Upper lobe of left lung (tissue), 6 donors: Measurements from ENCODE around the gene REV3L. TPM values are rescaled to one million over a fixed set of nuclear protein-coding genes. Genes with fewer than 3 reads are reported as not detected.
"Not testable (repeated sequence)": the region's sequence is repeated elsewhere in the genome, so short reads cannot be mapped to it uniquely, and the experiment has no call there.

Experiments used
- ATAC-seq, 2 donors: fragments of 200-7000 bp; cut with Tn5 transposase; one replicate each; pipeline ENCODE4 v1.9.1; 2022; ENCODE audit warnings: mild to moderate bottlenecking in 2 of 2, moderate library complexity in 2 of 2; ENCODE audit not compliant: low FRiP score in 2 of 2
- DNase-seq, 2 donors: peaks; one replicate each; pipeline ENCODE4 v3.0.0-alpha.2; 2019 to 2020
- H3K27ac ChIP-seq, 4 donors: fragments of 200-600 bp; sonication (generic); one replicate each; pipeline ENCODE4 v1.5.1; 2016 to 2019
- H3K27me3 ChIP-seq, 4 donors: fragments of 200-600 bp; sonication (generic); one replicate each; pipeline ENCODE4 v1.5.1; 2017 to 2019
- H3K36me3 ChIP-seq, 4 donors: fragments of 200-600 bp; sonication (generic); one replicate each; pipeline ENCODE4 v1.5.1; 2016 to 2019
- H3K4me1 ChIP-seq, 4 donors: fragments of 200-600 bp; sonication (generic); one replicate each; pipeline ENCODE4 v1.5.1; 2018 to 2019
- H3K4me3 ChIP-seq, 4 donors: fragments of 200-600 bp; sonication (generic); one replicate each; pipeline ENCODE4 v1.5.1; 2017 to 2019; ENCODE audit warnings: mild to moderate bottlenecking in 2 of 4, moderate library complexity in 1 of 4
- H3K9me3 ChIP-seq, 4 donors: fragments of 200-600 bp; sonication (generic); one replicate each; pipeline ENCODE4 v1.5.1; 2018 to 2019
- CTCF ChIP-seq, 6 experiments: fragments of 450-650 bp in 4 of 6; fragments of 200-600 bp in 2 of 6; sonication (generic) in 2 of 6; IDR thresholded peaks; one replicate each; pipeline ENCODE4 v1.5.1; 2016 to 2019; ENCODE audit warnings: antibody characterized with exemption in 6 of 6
- EP300 ChIP-seq, 4 donors: sonication (generic); formaldehyde crosslinking; IDR thresholded peaks; one replicate each; pipeline ENCODE4 v1.5.1; 2017; ENCODE audit warnings: antibody characterized with exemption in 4 of 4, control low read depth in 2 of 4
- POLR2A ChIP-seq, 4 donors: fragments of 450-650 bp; IDR thresholded peaks; one replicate each; pipeline ENCODE4 v1.5.1; 2016 to 2017; ENCODE audit warnings: antibody characterized with exemption in 4 of 4, mild to moderate bottlenecking in 2 of 4
- POLR2AphosphoS5 ChIP-seq, 2 donors: sonication (generic); formaldehyde crosslinking; IDR thresholded peaks; one replicate each; pipeline ENCODE4 v1.5.1; 2017; ENCODE audit warnings: antibody characterized with exemption in 2 of 2
- WGBS, 2 donors: methylation state at CpG; one replicate each; pipeline ENCODE4 v1.1.5; 2017 to 2018; 5-methylcytosine and 5-hydroxymethylcytosine counted together
- total RNA-seq, 6 donors: library from RNA; depleted of rRNA in 4 of 6; stranded (reverse); fragments of >200 nt in 4 of 6; gene quantifications; one replicate each; pipeline versions ENCODE4 v1.1.0 to v1.2.1, GENCODE V29; 2016 to 2021
- donor health status: DM: no; HTN: no; CAD: no; lungs with moderate emphysema.
- donor health status: DM: no; HTN: yes; CAD: no; lungs with severe emphysema.

REV3L gene
- total RNA-seq, 6 donors from 2014 or later = 29.7 to 106 (median 38.0) TPM

GRCh38 chr6:111521497-111522270 lies 38.7 kb upstream of the REV3L start:
- Histone ChIP-seq H3K36me3 (no peaks in the 10 kb centered on the region), H3K9me3 (no peaks in the 10 kb centered on the region), H3K27ac (no peak overlapping the region), H3K27me3 (no peaks in the 10 kb centered on the region), H3K4me3 (no peak overlapping the region), H3K4me1 (peaks cover 0 to 5% (median 0%) of the 10 kb centered on the region in 4 donors)
- no peak for DNase-seq
- whole genome bisulfite sequencing, 2 donors = 94 to 98% methylated on average over 5 of the region's 5 CpGs
- ATAC-seq = no peak
- TF ChIP-seq CTCF (IDR thresholded peaks at IDR 0.05) (no peak), POLR2AphosphoS5 (IDR thresholded peaks at IDR 0.05) (no peak), POLR2A (IDR thresholded peaks at IDR 0.05) (no peak), EP300 (IDR thresholded peaks at IDR 0.05) (no peak)

DNA sequence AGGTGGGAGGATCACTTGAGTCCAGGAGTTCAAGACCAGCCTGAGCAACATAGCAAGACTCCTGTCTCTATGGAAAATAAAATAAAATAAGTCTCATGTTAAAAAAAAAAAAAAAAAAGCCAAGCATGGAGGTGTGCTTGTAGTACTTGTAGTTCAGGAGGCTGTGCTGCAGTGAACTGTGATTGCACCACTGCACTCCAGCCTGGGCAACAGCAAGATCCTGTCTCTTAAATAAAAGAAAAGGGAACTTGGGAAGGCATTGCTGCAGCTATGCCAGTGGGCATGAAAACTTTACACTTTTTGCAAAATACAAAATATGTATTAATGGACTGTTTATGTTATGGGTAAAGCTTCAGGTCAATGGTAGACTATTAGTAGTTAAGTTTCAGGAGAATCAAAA lies 37.5 kb upstream of the REV3L start:
- H3K4me1 ChIP-seq = peaks cover 0 to 5% (median 0%) of the 10 kb centered on the region in 4 donors
- H3K36me3 ChIP-seq = no peaks in the 10 kb centered on the region
- DNase-seq = peak in 1 of 2 donors; percentile 40
- H3K27me3 ChIP-seq = no peaks in the 10 kb centered on the region
- TF ChIP-seq POLR2AphosphoS5 (IDR thresholded peaks at IDR 0.05) (no peak), EP300 (IDR thresholded peaks at IDR 0.05) (no peak), POLR2A (IDR thresholded peaks at IDR 0.05) (no peak), CTCF (IDR thresholded peaks at IDR 0.05) (no peak)
- no peak overlapping the region for H3K27ac ChIP-seq
- no peak overlapping the region for H3K4me3 ChIP-seq
- ATAC-seq = no peak
- H3K9me3 ChIP-seq = no peaks in the 10 kb centered on the region

DNA sequence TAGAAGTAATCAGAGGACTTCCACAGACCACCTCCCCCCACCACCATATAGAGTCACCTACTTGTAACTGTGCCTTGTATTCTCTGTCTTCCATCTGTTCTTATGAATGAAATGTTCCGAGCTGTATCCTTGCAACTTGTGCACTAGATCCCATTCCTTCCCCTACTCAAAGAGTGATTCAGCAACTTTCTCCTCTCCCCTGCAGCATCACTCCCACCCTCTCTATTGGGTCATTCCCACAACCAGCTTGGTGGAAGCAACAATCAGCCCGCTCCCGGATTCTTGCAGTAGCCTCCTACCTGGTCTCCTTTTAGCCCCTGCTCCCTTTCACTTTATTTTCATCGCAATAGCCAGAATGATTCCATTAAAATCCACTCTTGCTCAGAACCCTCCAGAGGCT lies 34.9 kb upstream of the REV3L start:
- Histone ChIP-seq H3K4me3 (no peak overlapping the region), H3K36me3 (no peaks in the 10 kb centered on the region), H3K27me3 (no peaks in the 10 kb centered on the region), H3K9me3 (no peaks in the 10 kb centered on the region), H3K4me1 (no peaks in the 10 kb centered on the region), H3K27ac (no peak overlapping the region)
- ATAC-seq = no peak
- TF ChIP-seq CTCF (IDR thresholded peaks at IDR 0.05) (no peak), EP300 (IDR thresholded peaks at IDR 0.05) (no peak), POLR2AphosphoS5 (IDR thresholded peaks at IDR 0.05) (no peak), POLR2A (IDR thresholded peaks at IDR 0.05) (no peak)
- DNase-seq = no peak
- 95 to 97% methylated on average over 4 of the region's 4 CpGs for WGBS, 2 donors

DNA sequence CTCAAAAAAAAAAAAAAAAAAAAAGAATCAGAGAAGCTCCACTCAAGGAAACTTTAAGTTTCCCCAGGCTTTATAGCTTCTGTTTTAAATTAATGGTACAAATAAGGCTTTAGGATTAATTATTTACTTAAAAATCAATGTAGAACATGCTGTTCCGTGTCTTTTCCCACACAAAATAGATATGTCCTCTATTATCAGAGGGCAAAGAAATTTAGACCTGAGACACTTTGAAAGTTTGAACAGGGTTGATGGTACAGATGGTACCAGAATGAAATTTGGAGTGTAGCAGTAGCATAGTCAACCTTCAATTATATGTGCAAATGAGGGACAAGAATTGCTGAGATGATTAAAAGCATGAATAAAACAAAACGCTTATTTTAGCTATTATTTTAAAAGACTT lies 32.2 kb upstream of the REV3L start:
- Histone ChIP-seq H3K4me1 (no peaks in the 10 kb centered on the region), H3K9me3 (no peaks in the 10 kb centered on the region), H3K4me3 (no peak overlapping the region), H3K27me3 (no peaks in the 10 kb centered on the region), H3K36me3 (no peaks in the 10 kb centered on the region), H3K27ac (no peak overlapping the region)
- ATAC-seq = no peak
- TF ChIP-seq EP300 (IDR thresholded peaks at IDR 0.05) (no peak), POLR2A (IDR thresholded peaks at IDR 0.05) (no peak), CTCF (IDR thresholded peaks at IDR 0.05) (no peak), POLR2AphosphoS5 (IDR thresholded peaks at IDR 0.05) (no peak)
- WGBS, 2 donors = 97 to 99% methylated on average over 2 of the region's 2 CpGs
- DNase-seq = no peak

DNA sequence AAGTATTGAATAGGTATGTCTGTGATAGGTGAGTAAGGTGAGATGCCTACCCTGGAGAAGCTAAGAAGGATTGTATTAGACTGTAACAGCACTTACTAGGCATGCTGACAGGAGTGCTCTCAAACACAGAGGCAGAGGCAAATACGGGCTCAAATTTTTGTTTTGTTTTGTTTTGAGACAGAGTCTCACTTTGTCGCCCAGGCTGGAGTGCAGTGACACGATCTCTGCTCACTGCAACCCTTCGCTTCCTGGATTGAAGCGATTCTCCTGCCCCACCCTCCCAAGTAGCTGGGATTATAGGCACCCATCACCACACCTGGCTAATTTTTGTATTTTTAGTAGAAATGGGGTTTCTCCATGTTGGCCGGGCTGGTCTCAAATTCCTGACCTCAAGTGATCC lies 31.5 kb upstream of the REV3L start:
- H3K27me3 ChIP-seq, ATAC-seq, H3K4me3 ChIP-seq, H3K36me3 ChIP-seq, H3K4me1 ChIP-seq, DNase-seq, H3K27ac ChIP-seq, H3K9me3 ChIP-seq: not testable (repeated sequence)
- 86 to 87% methylated on average over 6 of the region's 6 CpGs for WGBS, 2 donors

DNA sequence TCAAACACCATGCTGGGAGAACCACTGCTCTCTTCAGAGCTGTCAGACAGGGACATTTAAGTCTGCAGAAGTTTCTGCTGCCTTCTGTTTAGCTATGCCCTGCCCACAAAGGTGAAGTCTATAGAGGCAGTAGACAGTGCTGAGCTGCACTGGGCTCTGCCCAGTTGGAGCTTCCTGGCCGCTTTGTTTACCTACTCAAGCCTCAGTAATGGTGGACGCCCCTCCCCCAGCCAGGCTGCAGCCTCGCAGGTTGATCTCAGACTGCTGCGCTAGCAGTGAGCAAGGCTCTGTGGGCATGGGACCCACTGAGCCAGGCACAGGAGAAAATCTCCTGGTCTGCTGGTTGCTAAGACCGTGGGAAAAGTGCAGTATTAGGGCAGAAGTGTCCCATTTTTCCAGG lies 24.2 kb upstream of the REV3L start:
- DNase-seq, H3K4me3 ChIP-seq, H3K4me1 ChIP-seq, ATAC-seq, H3K27me3 ChIP-seq, H3K27ac ChIP-seq, H3K36me3 ChIP-seq, H3K9me3 ChIP-seq: not testable (repeated sequence)
- 100% methylated on average over 1 to 4 of the region's 5 CpGs for WGBS, 2 donors

DNA sequence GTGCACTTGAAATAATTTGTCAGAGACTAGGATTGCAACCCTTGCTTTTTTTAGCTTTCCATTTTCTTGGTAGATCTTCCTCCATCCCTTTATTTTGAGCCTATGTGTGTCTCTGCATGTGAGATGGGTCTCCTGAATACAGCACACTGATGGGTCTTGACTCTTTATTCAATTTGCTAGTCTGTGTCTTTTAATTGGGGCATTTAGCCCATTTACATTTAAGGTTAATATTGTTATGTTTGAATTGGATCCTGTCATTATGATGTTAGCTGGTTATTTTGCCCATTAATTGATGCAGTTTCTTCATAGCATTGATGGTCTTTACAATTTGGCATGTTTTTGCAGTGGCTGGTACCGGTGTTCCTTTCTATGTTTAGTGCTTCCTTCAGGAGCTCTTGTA lies 22.5 kb upstream of the REV3L start:
- not testable (repeated sequence) for H3K4me3 ChIP-seq, H3K9me3 ChIP-seq, ATAC-seq, H3K4me1 ChIP-seq, H3K27ac ChIP-seq, H3K36me3 ChIP-seq, H3K27me3 ChIP-seq, DNase-seq
- 89 to 94% methylated on average over 1 of the region's 1 CpG for WGBS, 2 donors
